ENCODE data around the gene DCAF17.

DNA sequence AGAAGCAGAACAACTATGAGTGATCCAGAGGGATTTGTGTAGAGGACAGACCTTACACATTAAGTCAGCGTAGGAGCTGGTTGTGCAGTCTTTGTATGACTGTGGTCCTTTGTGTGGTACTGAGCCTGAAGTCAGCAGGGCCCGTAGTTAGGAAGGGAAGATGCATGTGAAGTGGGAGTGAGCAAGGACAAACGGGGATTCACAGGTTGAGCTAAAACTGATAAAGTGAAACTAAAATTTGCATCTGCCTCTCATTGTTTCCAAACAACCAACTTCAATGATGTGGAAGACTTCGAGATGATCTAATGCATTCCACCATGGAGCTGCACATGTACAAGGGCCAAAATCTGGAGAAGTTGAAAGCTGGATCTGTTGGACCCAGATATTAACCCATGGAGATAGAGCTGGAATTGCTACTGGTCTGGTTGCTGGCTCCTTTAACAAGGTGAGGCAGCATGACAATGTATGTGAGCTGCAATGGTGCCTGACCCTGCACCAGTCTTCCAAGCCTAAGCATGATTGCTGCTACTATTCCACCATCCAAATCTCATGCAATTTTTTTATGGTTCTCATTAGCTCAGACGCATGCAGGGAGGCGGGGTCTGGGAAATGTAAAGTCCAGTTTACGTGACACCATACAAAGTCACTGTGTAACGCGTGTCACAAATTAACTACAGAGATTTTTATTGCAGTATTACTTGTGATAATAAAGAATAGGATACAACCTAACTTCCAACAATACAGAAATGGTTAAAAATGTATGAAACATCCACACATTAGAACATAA is 76.1 kb downstream of the DCAF17 start:
- TF ChIP-seq EZH2 (IDR thresholded peaks at IDR 0.05; ENCODE audit: insufficient read depth, poor library complexity, severe bottlenecking) (no peak), EZH2phosphoT487 (IDR thresholded peaks at IDR 0.05; ENCODE audit: insufficient read depth, low read depth) (no peak)

Measured in GM23248 (cell line).